Stimulated activated CD4-positive, alpha-beta T cell treated with anti-CD3 and anti-CD28 coated beads, Interleukin-1b, Interleukin-23, amount 100 ng/mL, for 24 hours (primary cell): ENCODE results near the gene SLC47A1.

Experiments
- DNase-seq, 4 experiments: peaks; one replicate each; pipeline ENCODE4 v3.0.0-alpha.2; 2020; ENCODE audit warnings: low read depth in 4 of 4, low spot score in 1 of 4

The SLC47A1 gene

GRCh38 chr17:19596869-19597268 is 63.2 kb downstream of the SLC47A1 start:
- no peak for DNase-seq

DNA sequence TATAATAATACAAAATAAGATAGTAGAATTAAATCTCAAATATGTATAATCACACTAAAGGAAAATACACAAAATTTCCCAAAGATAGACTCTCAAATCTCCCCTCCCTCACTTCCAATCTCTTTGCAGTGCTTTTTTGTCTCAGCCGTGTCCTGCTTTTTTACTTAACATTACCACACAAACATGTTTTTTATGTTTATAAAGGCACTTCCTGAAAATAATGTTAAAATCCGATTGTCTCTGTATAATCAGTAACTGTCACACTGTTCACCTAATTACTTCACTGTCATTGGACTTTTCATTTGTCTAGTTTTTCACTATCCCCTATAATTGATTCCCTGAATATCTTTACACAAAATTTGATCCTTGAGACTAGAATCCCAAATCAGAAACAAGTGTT is 76.7 kb downstream of the SLC47A1 start:
- DNase-seq = no peak

- no peak for DNase-seq
Observed at GRCh38 chr17:19610879-19611278, 77.2 kb downstream of the SLC47A1 start.

DNA sequence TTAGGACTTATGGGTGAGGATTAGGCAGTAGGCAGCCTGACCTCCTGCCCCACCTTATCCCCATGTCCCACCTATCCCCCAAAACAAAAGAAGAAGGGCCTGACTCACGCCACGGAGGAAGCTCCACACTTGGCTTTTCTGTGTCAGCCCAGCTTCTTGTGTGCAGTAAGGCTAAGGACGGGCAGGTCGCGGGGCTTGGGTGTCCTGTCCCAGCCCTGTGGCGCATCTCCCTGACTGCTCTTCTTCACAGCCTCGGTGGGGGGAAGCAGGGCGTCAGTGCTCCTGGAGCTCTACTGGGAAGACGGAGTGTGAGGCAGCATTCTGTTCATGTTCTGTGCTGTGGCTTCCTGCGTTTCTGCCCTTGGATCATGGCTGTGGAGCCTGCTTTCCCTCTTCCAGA is 80.3 kb downstream of the SLC47A1 start:
- DNase-seq = no peak

DNA sequence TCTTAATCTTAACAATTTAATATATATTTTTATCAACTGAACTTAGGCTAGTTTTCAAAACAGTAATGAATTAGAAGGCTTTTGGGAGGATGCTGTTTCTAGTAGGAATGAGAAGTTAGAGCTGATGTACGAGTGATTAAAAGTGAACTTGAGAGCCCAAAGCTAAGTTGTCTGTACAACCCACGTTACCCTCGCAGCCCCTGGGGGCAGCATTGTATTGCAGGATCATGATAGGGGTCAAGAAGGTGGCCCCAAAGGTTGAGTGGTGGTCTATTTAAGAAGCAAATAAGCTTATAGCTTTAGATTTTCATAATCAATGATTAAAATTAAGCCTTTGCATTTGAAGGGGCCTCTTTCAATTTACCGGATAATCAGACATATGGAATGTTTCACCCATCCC is 81.2 kb downstream of the SLC47A1 start:
- no peak for DNase-seq

- no peak for DNase-seq
Observed at GRCh38 chr17:19618015-19618414, 84.4 kb downstream of the SLC47A1 start.

DNA sequence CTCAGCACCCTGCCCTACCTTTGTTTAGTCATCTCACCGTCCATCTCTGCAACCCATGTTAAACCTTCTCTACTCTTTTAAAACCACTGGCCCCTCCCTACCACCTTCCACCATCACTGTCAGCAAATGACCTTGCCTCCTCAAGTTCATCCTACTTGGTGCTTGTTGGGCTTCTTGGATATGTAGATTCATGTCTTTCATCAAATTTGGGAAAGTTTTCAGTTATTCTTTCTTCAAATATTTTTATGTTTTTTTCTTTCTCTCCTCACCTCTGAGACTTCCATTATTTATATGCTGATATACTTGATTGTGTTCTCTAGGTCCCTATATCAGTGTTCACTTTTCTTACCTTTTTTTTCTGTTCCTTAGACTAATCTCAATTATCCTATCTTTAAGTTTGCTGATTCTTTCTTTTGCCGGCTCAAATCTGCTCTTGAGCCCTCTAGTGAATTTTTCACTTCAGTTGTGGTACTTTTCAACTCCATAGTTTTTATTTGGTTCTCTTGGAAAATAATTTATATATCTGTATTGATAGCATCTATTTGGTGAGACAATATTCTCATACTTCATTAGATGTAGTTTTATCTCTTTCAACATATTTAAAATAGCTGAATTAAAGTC is 86.2 kb downstream of the SLC47A1 start:
- DNase-seq = no peak

DNA sequence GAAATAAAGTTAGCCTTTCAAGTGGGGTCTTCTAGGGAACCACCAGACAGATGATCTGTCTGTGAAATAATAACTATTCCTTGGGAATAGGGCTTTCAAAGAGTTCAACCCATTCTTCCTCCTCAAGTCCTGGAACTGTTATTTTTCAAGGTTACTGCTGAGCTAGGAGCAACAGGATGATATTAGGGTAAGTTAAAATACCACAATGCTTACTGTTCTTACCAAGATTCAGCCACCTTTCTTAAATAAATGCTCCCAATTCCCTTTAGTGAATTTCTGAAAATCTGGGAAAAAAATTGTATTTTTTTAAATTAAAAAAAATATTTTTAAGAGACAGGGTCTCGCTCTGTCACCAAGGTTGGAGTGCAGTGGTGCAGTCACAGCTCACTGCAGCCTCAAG is 88.0 kb downstream of the SLC47A1 start:
- DNase-seq = no peak

GRCh38 chr17:19626079-19626478 is 92.4 kb downstream of the SLC47A1 start:
- DNase-seq = no peak
